ENCODE measurements around the gene ITIH2.
"Not testable (repeated sequence)": the region's sequence is repeated elsewhere in the genome, so short reads cannot be mapped to it uniquely, and the experiment has no call there.

ITIH2 gene

DNA sequence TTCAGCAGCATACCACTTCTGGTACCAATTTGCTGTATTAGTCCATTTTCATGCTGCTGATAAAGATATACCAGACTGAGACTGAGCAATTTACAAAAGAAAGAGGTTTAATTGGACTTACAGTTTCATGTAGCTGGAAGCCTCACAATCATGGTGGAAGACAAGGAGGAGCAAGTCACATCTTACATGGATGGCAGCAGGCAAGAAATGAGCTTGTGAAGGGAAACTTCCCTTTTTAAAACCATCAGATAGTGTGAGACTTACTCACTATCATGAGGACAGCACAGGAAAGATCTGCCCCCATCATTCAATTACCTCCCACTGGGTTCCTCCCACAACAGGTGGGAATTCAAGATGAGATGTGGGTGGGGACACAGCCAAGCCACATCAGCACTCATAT is 9.9 kb upstream of the ITIH2 start:
- not testable (repeated sequence) for DNase-seq (ENCODE audit: low spot score)

DNA sequence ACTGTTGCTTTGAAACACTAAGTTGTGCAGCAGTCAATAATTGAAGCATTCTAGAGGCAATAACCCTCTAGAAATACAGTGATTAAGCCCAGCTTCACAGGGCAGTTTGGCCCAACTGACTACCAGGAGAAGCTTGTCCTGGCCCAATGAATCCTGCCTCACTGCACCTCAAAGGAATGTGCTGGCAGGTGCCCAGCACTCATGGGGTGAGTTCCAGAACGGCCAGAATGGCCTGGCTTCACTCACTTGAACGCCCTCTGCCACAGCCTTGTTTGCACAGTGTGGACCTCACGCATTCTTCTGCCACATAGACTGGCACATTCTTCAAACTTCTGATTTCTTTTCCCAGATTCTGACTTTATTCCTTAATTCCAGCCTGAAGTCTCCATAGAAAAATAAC is 6.6 kb upstream of the ITIH2 start:
- DNase-seq (ENCODE audit: low spot score): no peak

DNA sequence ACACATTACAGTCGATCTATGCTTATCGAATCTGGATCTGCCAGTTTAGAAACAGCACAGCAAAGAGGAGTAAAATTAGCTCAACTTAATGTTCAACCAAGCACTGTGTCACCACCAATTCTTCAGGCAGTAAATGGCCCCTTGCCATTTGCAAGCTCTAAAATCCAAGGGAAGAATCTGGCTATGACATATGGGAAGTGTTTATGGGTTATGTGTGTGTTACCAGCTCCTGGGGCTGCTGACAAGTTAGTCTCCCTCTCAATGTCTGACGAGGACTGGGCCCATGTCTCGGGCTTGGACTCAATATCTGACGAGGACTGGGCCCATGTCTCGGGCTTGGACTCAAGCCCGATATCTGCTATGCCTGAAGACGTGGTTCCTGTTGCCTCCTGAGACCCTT is 5.7 kb upstream of the ITIH2 start:
- DNase-seq (ENCODE audit: low spot score): no peak

DNA sequence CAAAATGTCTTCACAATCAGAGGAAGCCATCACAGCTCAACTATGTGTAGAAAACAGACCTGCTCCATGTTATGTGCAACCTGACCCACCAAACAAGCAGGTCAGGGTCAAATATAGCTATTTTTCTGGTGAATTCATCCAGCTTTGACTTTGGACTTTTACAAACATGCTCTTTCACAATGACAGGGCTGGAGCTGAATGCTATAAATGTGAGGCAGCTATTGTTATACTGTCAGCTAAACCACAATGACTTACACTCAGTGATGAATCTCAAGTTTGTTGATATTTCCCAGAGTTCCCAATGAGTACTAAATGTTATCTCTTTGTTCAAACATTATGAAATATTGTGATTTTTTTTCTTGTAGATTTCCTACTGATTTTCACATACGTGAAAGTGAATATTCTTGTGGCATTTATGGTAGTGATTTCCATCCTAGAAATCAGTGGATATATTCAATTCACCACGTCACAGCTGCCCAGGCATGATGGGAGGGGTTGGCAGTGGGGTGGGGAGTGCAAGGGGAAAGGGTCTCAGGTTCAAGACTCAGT is 2.5 kb upstream of the ITIH2 start:
- no peak for DNase-seq (ENCODE audit: low spot score)

DNA sequence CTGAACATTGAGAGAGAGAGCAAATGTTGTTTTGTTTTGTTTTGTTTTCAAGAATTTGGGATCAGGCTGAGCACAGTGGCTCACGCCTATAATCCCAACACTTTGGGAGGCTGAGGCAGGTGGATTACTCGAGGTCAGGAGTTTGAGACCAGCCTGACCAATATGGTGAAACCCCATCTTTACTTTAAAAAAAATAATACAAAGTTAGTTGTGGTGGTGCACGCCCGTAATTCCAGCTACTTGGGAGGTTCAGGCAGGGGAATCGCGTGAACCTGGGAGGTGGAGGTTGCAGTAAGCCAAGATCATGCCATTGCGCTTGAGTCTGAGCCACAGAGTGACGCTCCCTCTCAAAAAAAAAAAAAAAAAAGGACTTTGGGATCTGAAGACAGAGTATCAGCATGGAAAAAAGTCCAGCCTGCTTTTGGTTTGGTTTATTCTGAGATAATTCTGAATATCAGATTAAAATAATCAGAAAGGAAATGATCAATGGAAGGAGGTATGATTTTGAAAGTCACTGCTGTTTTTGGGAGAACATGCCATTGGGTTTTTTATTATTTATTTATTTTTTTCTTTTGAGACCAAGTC is 1.9 kb upstream of the ITIH2 start:
- DNase-seq (ENCODE audit: low spot score): no peak

DNA sequence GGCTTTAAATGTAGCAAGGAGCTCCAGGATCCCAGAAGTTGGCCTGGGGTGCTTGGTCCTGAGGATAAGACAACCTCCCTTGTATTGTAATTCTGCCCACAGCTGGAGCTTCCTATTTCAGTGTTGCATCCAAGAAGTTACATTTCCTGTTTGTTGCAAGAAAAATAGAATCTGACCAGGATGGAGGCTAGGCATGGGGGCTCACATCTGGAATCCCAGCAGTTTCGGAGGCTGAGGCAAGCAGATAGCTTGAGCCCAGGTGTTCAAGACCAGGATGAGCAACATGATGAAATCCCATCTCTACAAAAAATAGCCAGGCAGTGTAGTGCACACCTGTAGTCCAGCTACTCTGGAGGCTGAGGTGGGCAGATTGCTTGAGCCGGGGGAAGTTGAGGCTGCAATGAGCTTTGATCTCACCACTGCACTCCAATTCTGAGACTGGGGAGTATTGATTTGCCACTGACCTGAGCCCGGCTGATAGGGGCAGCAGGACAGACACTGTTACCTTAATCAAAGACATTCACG is 766 bp upstream of the ITIH2 start:
- no peak for DNase-seq (ENCODE audit: low spot score)

DNA sequence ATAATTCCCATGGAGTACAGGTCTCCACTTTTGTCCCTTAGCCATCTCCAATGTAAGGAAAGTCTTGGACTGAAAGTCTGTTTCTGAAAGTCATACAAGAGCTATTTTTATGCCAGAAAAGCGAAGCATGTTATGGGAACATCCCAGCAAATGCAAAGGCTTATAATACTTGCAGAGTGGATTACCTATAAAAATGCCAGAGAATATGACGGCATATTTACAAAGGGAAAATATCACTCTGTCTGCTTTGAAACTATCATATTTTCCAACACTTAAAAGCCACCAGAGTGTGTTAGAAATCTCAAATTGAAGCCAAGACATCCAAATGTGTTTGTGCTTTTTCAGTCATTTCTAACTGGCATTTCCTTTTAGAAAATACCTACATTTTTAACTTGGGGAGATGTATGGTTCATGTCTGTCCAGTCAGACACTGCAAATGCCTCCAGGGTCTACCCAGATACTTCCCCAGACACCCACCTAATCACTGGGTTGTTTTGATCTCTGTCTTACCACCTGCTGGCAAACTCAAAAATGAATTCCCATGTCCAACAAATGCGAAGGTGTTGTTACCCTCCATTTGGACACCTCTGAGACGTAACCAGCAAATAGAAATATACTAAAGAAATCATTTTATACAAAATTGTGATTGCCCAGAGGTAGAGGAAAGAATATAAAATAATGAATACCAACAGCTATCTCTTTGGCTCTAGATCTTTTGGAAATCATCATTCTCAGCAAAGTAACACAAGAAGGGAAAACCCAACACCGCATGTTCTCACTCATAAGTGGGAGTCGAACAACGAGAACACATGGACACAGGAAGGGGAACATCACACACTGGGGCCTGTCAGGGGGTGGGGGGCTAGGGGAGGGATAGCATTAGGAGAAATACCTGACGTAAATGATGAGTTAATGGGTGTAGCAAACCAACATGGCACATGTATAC is 1.2 kb downstream of the ITIH2 start:
- DNase-seq (ENCODE audit: low spot score): no peak

DNA sequence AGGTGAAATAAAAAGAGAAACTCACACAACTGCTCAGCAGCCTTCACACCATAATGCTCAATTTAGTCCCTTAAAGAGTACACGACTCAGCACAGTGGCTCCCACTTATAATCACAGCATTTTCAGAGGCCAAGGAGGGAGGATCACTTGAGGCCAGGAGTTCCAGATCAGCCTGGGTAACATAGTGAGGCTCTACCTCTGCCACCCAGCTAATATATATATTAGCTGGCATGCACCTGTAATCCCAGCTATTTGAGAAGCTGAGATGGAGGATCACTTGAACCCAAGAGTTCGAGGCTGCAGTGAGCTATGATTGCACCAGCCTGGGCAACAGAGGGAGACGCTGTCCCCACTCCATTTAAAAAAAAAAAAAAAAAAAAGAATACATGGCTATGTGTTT is 2.2 kb downstream of the ITIH2 start:
- DNase-seq (ENCODE audit: low spot score): no peak

DNA sequence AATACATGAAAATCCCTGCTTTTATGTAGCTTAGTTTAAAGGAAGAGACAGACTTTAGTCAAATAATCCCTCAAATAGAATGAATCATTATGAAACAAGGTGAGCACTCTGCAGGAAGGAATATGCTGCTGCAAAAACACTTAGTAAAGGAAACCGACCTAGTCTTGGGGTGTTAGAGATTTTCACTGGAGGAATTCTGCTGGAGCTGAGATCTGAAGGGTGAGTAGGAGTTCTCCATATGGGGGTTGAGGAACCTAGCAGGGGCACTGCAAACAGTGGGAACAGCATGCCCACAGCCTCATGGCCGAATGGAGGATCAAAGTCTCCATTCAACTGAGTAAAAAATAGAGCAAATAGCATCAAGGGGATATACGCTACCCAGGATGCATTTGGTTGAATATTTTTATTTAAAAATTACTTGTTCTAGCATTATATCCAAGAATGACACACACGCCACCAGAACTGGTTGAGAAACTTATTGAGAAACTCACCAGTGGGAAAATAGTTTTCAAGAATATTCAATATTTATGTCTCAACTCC is 3.5 kb downstream of the ITIH2 start:
- DNase-seq (ENCODE audit: low spot score): no peak

DNA sequence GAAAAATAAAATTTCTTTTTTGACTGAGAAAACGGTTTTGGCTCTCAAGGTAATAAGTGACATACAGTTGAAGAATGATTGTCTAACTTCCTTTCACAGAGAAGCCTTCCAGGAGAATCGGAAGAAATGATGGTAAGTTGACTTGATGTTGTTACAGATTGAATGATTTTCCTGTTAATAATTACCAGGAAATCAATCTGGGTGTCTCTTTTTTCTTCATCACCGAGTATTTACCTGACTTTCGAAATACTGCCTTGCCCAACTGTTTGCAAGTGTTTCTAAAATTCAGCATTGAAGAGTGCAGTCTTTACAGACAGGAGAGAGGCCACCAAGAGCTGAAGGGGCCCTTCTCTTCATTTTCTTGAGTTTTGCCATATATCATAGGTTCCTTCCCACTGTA is 4.0 kb downstream of the ITIH2 start:
- DNase-seq (ENCODE audit: low spot score): no peak

DNA sequence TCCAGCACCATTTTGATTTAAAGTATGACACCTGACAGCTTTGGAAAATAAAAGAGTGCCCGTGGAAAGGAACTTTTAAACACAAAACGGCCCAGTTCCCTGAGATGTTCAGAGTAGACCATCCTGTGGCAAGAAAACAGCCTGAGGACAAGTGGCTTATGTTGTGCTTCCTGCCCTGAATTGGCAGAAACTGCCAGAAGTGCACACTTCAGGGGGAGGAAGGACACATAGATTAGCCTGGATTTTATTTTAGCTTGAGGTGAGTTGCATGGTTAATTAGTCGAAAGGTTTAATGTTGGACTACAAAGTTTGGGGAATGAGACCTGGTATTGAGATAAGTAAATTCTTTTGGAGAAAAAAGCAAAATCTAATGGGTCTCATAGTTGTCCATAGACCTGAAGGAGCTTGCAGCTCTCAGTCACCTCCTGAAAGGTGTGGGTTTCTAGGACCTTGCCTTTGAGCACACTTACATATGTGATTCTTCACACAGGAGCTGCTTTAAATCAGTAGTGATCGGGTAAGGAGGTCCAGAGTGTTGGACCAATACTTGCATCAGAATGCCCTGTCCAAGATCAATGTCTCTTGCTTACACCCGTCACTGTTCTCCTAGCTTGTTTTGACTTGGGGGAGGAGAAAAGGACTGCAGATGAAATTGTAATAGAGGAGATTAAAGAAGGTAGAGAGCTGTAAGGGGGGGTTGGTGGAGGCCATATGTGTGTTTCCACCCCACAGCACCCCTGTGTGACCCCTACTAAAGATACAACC is 4.9 kb downstream of the ITIH2 start:
- no peak for DNase-seq (ENCODE audit: low spot score)

DNA sequence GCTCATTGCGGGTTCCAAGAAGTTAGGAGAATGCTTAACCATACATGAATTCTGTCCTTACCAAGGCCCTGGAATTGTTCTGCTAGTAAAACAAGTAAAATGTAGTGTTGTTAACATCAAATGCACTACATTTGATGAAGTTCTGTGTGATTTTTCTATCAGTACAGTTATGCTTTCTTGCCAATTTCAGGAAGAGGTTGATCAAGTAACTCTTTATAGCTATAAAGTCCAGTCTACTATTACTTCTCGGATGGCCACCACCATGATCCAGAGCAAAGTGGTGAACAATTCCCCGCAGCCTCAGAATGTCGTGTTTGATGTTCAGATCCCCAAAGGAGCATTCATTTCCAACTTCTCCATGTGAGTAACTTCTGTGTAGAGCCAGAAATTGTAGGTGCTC is 5.7 kb downstream of the ITIH2 start:
- no peak for DNase-seq (ENCODE audit: low spot score)

DNA sequence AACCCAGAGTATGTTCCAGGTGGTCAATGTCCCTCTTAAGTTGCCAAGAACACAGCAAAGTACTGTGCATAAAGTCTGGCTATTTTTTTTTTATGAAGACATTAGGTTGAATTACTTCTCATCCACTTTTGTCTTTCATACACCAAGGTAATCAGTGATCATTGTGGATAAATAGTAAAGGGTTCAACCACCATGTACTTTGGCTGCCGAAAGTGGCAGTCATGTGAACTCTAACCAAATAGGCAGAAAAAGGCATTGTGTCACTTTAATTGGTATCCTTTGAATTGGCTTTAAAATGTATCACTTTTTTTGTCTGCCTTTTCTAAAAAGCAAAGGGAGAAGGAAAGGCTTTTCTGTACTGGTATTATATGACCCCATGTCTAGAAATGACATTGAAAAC is 7.3 kb downstream of the ITIH2 start:
- DNase-seq (ENCODE audit: low spot score): no peak

DNA sequence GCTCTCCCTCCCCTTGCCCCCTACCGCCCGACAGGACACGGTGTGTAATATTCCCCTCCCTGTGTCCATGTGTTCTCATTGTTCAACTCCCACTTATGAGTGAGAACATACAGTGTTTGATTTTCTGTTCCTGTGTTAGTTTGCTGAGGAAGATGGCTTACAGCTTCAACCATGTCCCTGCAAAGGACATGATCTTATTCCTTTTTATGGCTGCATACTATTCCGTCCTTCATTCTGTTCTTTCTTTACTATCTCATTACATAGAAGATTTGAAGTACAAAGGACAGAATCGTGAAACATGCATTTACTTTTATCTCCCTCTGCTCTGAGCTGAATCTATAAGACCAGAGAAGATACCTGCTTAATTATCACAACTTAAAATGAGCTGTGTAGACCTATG is 8.0 kb downstream of the ITIH2 start:
- DNase-seq (ENCODE audit: low spot score): not testable (repeated sequence)

DNA sequence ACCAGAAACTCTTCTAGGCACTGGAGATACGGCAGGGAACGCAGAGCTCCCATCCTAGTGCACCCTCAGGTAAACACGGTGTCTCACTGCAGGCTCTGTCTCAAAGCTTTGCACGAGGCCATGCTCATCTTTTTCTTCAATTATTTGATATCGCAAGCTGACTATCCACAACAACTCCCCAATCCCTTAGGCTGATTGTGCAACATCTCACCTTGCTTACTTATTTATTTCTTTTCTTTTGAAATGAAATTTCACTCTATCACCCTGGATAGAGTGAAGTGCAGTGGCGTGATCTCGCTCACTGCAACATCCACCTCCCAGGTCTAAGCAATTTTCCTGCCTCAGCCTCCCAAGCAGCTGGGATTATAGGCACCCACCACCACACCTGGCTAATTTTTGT is 12.4 kb downstream of the ITIH2 start:
- DNase-seq (ENCODE audit: low spot score): no peak

DNA sequence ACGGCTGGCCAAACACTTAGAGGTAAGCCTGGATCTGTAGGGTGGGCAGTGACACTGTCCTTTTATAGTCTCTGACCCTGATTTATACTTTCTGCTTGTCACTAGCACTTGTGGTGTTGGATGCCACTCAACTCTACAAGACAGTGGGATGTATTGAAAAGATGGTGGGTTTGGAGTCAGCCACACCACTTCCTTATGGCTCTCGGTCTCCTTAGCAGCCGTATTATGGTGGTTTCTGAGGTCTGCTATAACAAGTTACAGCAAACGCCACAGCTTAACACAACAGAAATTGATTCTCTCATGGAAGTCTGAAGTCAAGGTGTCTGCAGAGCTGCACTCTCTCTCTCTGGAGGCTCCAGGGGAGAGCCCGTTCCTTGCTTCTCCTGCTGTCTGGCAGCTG is 14.7 kb downstream of the ITIH2 start:
- DNase-seq (ENCODE audit: low spot score): no peak

DNA sequence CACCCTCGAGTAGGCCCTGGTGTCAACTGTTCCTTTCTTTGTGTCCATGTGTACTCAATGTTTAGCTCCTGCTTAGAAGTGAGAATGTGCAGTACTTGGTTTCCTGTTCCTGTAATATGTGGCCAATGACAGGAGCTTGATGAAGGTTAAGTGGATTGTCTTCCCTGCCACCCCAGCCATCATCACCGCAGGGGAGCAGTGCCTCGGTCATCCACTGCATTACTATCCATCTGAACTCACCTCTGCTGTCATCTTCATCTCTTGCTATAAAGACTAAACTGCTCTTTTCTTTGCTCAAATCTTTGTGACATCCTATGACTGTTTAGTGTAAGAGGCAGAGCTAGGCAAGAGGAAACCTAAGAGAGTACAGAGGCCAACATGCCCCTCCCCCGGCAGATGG is 15.6 kb downstream of the ITIH2 start:
- DNase-seq (ENCODE audit: low spot score): no peak

DNA sequence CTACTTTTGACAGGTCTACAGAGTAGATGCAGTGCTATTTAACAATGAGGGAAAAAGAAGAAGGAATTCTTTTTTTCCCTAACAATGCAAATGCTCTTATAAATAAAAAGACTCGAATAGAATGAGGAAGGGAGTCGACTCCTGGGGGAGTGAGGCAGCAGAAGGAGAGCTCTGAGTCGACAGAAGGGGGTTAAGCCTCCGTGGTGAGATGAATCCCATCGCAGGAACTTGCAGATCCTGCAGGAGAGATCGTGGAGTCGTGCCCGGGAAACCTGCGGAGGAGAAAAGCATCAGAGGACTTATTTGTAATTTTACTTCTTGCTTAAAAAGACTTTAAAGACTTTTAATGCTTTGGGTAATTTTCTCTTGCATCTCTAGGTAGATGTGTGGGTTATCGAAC is 17.4 kb downstream of the ITIH2 start:
- no peak for DNase-seq (ENCODE audit: low spot score)

DNA sequence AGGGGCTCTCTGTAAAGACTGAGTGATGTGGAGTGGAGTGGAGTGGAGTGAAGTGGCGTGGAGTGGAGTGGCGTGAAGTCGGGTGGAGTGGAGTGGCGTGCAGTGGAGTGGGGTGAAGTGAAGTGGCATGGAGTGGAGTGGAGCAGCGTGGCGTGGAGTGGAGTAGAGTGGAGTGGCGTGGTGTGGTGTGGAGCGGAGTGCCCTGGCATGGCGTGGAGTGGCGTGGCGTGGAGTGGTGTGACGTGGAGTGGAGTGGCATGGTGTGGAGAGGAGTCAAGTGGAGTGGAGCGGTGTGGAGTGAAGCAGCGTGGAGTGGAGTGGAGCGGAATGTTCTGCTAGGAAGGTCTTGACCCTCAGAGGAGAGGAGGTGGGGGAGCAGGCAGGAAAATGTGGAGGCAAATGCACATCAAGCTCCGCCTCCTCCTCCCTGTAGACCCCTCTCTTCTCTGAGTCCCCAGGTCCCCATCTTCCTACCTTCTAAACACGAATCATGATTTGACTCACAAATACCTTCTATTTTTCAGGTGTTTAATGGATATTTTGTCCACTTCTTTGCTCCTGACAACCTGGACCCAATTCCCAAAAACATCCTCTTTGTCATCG is 19.9 kb downstream of the ITIH2 start:
- no peak for DNase-seq (ENCODE audit: low spot score)

DNA sequence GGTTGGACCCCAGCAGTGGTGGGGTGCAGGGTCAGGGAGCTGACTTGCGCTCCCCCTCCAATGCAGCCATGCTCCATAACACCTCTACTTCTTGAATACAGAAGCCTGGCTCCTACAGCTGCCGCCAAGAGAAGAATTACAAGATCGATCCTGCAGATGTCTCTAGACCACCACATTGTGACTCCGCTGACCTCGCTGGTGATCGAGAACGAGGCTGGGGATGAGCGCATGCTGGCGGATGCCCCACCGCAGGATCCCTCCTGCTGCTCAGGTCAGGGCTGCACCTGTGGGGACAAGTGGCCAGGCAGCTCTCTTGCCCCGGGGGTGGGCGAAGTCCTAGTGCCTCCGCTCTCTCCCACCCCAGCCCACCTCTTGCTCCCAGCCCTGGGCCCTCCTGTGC is 31.7 kb downstream of the ITIH2 start:
- DNase-seq (ENCODE audit: low spot score): no peak

DNA sequence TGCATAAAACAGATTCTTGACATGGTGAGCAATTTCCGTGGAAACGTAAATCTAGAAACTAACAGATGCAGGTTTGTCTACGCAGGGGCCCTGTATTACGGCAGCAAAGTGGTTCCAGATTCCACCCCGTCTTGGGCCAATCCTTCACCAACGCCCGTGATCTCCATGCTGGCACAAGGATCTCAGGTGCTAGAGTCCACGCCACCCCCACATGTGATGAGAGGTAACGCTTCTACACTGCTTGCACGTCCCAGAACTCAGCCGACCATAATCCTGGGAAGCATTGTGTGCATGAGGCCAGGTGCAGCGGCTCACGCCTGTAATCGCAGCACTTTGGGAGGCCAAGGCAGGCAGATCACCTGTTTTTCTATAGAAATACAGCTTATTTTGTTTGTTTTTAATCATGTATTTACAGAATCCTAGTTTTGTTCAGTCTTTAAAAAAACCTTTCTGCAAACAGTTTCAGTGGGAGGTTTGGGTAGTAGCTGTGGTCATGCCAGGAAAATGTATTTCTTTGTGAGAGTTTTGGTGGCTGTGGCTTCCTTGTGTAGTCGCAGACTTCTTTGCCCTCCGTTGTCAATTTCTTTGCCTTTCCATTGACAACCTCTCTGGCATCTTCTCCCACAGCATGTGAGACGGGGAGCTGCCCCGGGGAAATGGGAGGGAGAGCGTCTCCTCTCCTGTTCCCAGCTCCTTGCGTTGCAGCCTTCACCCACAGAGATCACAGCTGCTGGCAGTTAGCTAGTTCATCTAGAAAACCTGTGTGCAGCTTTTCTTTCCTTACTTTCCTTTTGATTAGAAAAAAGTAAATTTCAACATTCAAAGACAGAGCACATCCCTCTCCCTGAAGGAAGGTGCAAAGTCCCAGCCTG is 35.7 kb downstream of the ITIH2 start:
- DNase-seq (ENCODE audit: low spot score): no peak
